Gastrocnemius medialis (tissue), 4 donors: Measurements from ENCODE around the gene PPP1R26. TPM values are rescaled to one million over a fixed set of nuclear protein-coding genes. Genes with fewer than 3 reads are reported as not detected.

Source experiments
- ATAC-seq, 2 donors: fragments of 150-250 bp; one replicate each; pipeline ENCODE4 v1.9.1; 2016
- DNase-seq, 2 donors: peaks; one replicate each; pipeline ENCODE4 v3.0.0-alpha.2; 2019
- H3K27ac ChIP-seq, 4 donors: fragments of 200-600 bp; sonication (generic); 1 replicate in 1 of 4; 2 replicates in 3 of 4; pipeline ENCODE4 v1.5.1; 2016 to 2018; ENCODE audit warnings: mild to moderate bottlenecking in 2 of 4, moderate library complexity in 1 of 4
- H3K27me3 ChIP-seq, 3 donors: fragments of 200-600 bp; sonication (generic) in 2 of 3; 1 replicate in 1 of 3; 2 replicates in 2 of 3; pipeline versions ENCODE4 v1.5.1 to v1.6.0; 2016 to 2019; ENCODE audit warnings: mild to moderate bottlenecking in 1 of 3, moderate library complexity in 1 of 3
- H3K36me3 ChIP-seq, 2 donors: fragments of 200-600 bp; sonication (generic) in 1 of 2; one replicate each; pipeline ENCODE4 v1.5.1; 2017 to 2018
- H3K4me1 ChIP-seq, 2 donors: fragments of 200-600 bp; sonication (generic) in 1 of 2; one replicate each; pipeline ENCODE4 v1.5.1; 2016 to 2017; ENCODE audit warnings: mild to moderate bottlenecking in 2 of 2
- H3K4me3 ChIP-seq, 4 donors: fragments of 200-600 bp; sonication (generic) in 3 of 4; 1 replicate in 1 of 4; 2 replicates in 3 of 4; pipeline ENCODE4 v1.5.1; 2016 to 2019; ENCODE audit warnings: mild to moderate bottlenecking in 2 of 4
- H3K9me3 ChIP-seq, 3 donors: fragments of 200-600 bp; sonication (generic) in 2 of 3; 1 replicate in 1 of 3; 2 replicates in 2 of 3; pipeline ENCODE4 v1.5.1; 2016 to 2019
- POLR2A ChIP-seq, 2 donors: fragments of 450-650 bp; IDR thresholded peaks; one replicate each; pipeline ENCODE4 v1.6.1; 2017; ENCODE audit warnings: antibody characterized with exemption in 2 of 2, mild to moderate bottlenecking in 2 of 2, moderate library complexity in 2 of 2
- in situ Hi-C, 4 donors: fragments of 200-750 bp; cut with MboI; loops; one replicate each; pipeline versions ENCODE4 v1.15.0 to v1.8.0; 2017; ENCODE audit warnings: low sequenced_read_pairs in 4 of 4
- intact Hi-C: fragments of 100-400 bp; cut with DNase I; formaldehyde crosslinking; loops from one replicate; pipeline ENCODE4 v1.15.1; 2023; ENCODE audit warnings: low total_unique reads
- total RNA-seq, 4 donors: library from RNA; depleted of rRNA; stranded (reverse); fragments of >200 nt; gene quantifications; one replicate each; pipeline versions ENCODE4 v1.1.0 to v1.2.3, GENCODE V29; 2016
- TF ChIP-seq, protein P1 (sequence below), 5 experiments: fragments of 450-650 bp in 3 of 5; fragments of 200-600 bp in 2 of 5; sonication (generic) in 2 of 5; IDR thresholded peaks in 4 of 5; conservative IDR thresholded peaks in 1 of 5; 1 replicate in 4 of 5; 2 replicates in 1 of 5; pipeline ENCODE4 v1.5.1; 2016 to 2019; ENCODE audit warnings: antibody characterized with exemption in 5 of 5, mild to moderate bottlenecking in 3 of 5, moderate library complexity in 3 of 5

Gene PPP1R26
- total RNA-seq, 4 donors from 2014 or later, result 2.6 to 7.1 (median 5.1) TPM

DNA sequence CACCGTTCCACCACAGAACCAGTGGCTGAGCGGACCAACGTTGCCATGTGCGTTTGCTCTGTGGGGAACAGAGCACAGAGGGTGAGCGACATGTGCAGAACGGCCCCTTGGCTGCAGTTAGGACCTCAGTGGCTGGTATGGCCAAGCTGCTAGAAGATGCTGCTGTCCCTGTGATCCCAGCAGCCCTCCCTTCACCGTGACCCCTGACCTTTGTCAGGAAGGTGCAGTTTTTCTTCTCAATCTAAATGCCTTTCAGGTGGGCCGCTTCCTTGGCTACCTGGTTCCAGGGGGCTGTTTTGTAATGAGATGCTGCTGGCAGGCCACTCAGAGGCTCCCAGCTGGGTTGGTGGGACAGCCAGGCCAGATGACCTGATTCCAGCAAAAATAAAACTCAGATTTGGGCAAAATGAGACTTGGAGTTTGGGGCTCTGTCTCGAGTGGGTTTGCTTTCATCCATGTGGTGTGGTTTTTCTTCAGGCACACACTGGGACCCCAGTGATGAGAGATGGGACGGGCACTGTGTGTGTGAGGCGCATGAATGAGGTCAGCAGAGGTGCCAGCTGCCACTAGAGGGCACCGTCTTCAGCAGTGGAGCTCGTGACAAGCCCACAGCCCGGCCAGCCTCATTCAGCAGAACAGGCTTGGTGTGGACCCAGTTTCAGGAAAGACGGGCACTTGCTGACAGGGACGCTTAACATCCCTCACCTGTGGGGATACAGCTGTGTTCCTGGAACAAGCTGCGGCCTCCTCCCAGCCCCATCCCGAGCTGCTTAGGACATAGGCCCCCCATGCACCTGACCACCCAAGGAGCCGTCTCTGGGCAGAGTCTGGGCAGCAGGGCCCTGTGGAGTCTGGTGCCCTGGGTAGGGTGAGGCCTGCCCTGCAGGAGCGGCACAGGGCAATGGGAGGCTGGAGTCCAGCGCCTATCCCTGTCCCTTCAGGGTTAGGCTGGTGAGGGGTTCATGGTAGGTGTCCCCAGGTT is 25.0 kb downstream of the PPP1R26 start:
- peak; percentile 16 to 36 for DNase-seq
- no peaks in the 10 kb centered on the region for H3K27me3 ChIP-seq
- ATAC-seq, result no peak
- peaks cover 14 to 17% of the 10 kb centered on the region in 2 donors for H3K4me1 ChIP-seq
- no peak overlapping the region for H3K4me3 ChIP-seq
- no peak for TF ChIP-seq POLR2A (IDR thresholded peaks at IDR 0.05)
- TF ChIP-seq, protein P1, sequence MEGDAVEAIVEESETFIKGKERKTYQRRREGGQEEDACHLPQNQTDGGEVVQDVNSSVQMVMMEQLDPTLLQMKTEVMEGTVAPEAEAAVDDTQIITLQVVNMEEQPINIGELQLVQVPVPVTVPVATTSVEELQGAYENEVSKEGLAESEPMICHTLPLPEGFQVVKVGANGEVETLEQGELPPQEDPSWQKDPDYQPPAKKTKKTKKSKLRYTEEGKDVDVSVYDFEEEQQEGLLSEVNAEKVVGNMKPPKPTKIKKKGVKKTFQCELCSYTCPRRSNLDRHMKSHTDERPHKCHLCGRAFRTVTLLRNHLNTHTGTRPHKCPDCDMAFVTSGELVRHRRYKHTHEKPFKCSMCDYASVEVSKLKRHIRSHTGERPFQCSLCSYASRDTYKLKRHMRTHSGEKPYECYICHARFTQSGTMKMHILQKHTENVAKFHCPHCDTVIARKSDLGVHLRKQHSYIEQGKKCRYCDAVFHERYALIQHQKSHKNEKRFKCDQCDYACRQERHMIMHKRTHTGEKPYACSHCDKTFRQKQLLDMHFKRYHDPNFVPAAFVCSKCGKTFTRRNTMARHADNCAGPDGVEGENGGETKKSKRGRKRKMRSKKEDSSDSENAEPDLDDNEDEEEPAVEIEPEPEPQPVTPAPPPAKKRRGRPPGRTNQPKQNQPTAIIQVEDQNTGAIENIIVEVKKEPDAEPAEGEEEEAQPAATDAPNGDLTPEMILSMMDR (IDR thresholded peaks at IDR 0.05 in 4 of 5, conservative IDR thresholded peaks at IDR 0.05 in 1 of 5), result peak in 3 of 5 experiments; percentile 46 to 62 (median 57)
- no peaks in the 10 kb centered on the region for H3K9me3 ChIP-seq
- H3K27ac ChIP-seq, result no peak overlapping the region
- peaks cover 0 to 12% of the 10 kb centered on the region in 2 donors for H3K36me3 ChIP-seq
- in situ Hi-C loops (no loop called here), intact Hi-C loops (no loop called here)

DNA sequence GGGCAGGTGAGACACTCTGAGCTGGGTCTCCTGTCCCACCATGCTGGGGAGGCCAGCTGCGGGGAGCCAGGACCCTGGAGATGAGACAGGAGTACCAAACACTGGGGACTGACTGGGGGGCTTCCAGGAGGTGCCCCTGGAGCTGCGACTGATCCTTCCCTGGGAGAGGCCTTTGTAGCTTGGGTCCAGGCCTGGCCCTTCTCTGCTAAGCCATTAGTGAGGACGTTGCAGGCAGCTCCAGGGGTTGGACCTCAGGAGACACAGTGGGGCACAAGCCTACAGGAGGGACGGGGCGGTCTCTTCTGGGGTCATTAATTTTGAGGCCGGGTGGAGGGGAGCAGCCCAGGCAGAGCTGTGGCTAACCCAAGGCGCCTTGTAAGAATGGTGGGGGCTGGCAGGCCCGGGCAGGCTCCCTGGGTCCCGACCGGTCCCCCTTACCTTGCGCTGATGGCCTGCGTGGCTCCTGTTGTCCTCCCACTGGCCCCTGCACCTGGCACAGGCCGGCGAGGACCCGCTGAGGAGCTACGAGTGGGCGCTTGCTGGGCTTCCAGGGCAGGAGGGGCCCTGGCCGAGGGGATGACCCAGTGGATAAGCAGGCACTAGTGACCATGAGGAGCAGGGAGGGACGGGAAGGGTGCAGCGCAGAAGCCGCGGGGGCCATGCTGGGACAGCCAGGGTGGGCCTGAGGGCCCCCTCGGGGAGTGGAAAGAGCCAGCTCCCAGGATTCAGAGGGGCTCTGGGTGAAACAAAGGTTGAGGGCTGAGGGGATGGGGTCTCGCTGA is 26.0 kb downstream of the PPP1R26 start:
- no peak for DNase-seq
- in situ Hi-C loops, result no loop called here
- ATAC-seq, result no peak
- TF ChIP-seq, protein P1 (IDR thresholded peaks at IDR 0.05 in 4 of 5, conservative IDR thresholded peaks at IDR 0.05 in 1 of 5), result no peak
- no peak for TF ChIP-seq POLR2A (IDR thresholded peaks at IDR 0.05)
- Histone ChIP-seq H3K4me1 (peaks cover 14 to 16% of the 10 kb centered on the region in 2 donors), H3K4me3 (no peak overlapping the region), H3K36me3 (peaks cover 0 to 12% of the 10 kb centered on the region in 2 donors), H3K27me3 (no peaks in the 10 kb centered on the region), H3K9me3 (no peaks in the 10 kb centered on the region), H3K27ac (no peak overlapping the region)
- intact Hi-C loops, result no loop called here

DNA sequence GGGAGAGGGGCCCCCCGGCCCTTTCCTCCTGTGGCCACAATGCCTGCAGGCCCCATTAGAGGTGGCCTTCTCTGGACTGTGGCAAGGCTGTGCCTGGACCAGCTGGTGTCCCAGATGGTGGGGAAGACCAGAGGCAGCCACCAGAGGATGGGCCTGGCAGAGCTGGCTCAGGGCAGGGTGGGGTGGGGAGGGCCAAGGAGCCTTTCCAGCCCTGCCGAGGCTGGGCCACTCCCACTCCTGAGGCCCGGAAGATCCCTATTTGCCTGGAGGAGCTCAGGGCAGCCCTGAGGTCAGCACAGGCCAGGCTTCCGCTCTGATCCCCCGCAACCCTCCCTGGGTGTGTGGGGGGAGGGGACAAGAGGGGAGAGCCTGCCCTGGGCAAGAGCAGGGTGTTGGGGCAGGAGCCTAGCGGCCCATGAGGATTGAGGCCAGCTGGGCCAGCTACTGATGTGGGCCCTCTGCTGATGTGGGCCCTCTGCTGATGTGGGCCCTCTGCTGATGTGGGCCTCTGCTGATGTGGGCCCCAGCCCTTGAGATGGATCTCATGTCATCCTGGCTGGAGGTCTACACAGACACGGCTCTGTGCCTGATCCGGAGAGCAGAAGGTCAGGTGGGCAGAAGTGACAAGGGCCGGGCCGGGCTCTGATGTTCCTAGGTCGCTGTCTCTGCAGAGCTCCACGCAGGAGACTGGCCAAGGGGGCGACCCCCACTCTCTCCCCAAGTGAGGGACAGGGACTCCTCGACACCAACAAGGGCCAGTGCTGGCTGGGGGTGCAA is 26.9 kb downstream of the PPP1R26 start:
- Histone ChIP-seq H3K36me3 (peaks cover 0 to 12% of the 10 kb centered on the region in 2 donors), H3K9me3 (no peaks in the 10 kb centered on the region), H3K4me1 (peaks cover 10 to 12% of the 10 kb centered on the region in 2 donors), H3K27me3 (no peaks in the 10 kb centered on the region), H3K4me3 (no peak overlapping the region), H3K27ac (no peak overlapping the region)
- intact Hi-C loops, result no loop called here
- TF ChIP-seq, protein P1 (IDR thresholded peaks at IDR 0.05 in 4 of 5, conservative IDR thresholded peaks at IDR 0.05 in 1 of 5), result no peak
- TF ChIP-seq POLR2A (IDR thresholded peaks at IDR 0.05), result no peak
- ATAC-seq (no peak), DNase-seq (no peak)
- in situ Hi-C loops, result no loop called here
